UCSD-AML1 (cell line): Measurements from ENCODE around the gene ATP8A1.
A peak's percentile ranks its signal among the peaks of the same experiment; 100 is the strongest.
"Not testable (repeated sequence)": the region's sequence is repeated elsewhere in the genome, so short reads cannot be mapped to it uniquely, and the experiment has no call there.

Source experiments
- DNase-seq: peaks from one replicate; lab custom pipeline; 2025; ENCODE audit not compliant: unreplicated experiment; lab: John Stamatoyannopoulos, UW

Gene ATP8A1

DNA sequence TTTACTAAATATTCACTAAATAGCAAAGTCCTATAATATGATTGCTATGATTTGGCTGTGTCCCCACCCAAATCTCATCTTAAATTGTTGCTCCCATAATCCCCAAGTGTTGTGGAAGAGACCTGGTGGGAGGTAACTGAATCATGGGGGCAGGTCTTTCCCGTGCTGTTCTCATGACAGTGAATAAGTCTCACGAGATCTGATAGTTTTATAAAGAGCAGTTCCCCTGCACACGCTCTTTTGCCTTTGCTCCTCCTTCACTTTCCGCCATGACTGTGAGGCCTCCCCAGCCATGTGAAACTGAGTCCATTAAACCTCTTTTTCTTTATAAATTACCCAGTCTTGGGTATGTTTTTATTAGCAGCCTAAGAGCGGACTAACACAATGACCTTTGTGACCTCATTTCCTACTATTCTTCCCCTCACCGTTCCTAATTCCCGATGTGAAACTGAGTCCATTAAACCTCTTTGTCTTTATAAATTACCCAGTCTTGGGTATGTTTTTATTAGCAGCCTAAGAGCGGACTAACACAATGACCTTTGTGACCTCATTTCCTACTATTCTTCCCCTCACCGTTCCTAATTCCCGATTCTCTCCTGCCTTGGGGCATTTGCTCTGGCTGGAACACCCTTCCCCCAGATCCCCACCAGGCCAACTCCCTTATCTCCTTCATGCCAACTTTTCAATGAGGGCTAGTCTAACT, 4.2 kb downstream of the ATP8A1 start:
- not testable (repeated sequence) for DNase-seq

- DNase-seq, result no peak
Measured at GRCh38 chr4:42649870-42650269, 7.0 kb downstream of the ATP8A1 start.

DNA sequence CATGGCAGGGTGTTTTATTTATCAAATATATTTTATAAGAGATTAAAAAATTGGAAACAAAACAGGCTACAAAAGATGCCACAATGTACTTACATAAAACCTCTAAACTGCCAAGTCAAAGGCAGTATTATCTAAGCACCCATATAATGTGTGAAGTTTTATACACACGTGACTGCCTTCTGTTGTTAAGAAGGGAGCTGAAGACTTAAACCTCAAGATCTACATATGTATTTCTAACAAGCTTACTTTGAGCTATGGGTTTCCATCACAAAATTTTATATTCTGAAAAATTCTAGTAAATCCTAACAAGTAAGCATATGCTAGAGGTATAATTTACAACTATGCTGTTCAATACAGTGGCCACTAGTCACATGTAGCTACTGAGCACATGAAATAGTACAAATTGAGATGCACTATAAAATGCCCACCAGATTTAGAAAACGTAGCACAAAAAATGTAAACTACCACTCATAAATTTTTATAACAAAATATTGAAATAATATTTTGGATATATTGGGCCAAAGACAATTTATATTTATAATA, 9.8 kb downstream of the ATP8A1 start:
- no peak for DNase-seq

GRCh38 chr4:42646013-42646784, 10.7 kb downstream of the ATP8A1 start:
- DNase-seq, result no peak

- DNase-seq, result no peak
Measured at GRCh38 chr4:42644897-42645296, 12.0 kb downstream of the ATP8A1 start.

GRCh38 chr4:42643685-42644084, 13.2 kb downstream of the ATP8A1 start:
- no peak for DNase-seq

DNA sequence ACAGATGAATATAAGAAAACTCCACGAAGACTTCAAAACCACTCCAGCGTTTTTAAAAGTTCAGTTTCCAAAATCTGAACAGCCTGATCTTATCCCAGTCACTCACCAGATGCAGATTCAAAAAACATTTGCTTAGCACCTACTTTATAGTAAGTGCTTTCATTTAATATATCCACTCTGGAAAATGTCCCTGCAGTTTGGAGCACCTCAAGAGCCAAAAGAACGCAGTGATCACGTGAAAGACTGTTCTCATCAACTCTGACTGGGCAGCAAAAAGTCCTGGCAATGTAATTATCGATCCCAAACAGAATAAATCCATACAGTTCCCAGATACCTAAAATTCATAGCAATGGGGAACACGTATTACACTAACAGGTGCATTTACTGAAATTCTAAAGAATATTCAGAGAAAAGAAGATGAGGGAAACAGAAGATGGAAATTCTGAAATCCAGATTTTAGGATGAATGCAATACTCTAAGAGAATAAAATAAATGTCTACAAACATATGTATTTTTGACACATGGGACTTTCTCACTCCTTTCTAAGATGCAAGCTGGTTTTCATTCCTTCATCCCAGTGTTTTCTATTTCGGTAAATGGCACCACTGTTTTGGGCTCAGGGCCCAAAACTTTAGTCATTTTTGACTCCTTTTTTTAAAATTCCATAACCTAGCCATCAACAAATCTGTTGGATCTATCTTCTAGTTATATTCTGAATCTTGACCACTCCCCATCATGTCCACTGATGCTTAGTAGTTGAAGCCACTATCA, 13.9 kb downstream of the ATP8A1 start:
- DNase-seq, result no peak

- no peak for DNase-seq
Measured at GRCh38 chr4:42642101-42642797, 14.7 kb downstream of the ATP8A1 start.

GRCh38 chr4:42641656-42642055, 15.2 kb downstream of the ATP8A1 start:
- DNase-seq, result no peak

- DNase-seq, result no peak
Measured at GRCh38 chr4:42641161-42641560, 15.7 kb downstream of the ATP8A1 start.

DNA sequence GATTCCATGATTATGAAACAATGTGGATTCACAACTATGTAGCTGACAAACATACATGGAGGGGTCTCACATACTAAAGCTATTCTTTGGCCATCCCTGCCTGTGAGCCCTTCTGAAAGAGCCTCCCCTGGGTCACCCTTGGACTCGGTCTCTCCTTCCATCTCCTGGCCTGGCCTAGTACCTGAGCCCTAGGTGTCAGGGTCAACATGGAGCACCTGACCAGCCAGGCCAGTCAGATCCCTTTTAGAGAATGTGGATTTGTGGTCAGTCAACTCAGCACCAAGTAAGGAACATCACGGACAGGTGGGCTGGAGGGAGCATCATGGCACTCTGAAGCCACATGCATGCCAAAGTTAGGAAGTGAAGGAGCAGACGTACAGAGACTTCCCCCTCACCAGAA, 16.3 kb downstream of the ATP8A1 start:
- DNase-seq, result no peak

- peak; percentile 10 for DNase-seq
Measured at GRCh38 chr4:42638993-42639392, 17.9 kb downstream of the ATP8A1 start.

DNA sequence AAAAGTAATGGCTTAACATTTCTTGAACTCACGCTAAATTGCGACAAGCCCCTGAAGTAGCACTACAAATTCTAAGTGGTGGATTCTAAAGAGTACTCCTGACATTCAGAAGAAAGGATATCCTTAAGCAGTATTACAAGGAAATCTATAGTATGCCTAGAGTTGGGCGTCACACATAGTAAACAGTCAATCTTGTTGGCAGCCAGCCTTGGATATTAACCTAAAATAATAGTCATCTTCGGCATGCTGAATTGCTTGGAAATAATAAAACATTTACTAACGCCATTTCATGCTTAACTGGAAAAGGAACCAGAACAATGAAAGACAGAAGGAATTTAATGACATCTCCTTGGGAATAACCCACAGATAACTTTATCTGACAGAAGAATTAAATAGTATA, 18.6 kb downstream of the ATP8A1 start:
- DNase-seq, result no peak

- no peak for DNase-seq
Measured at GRCh38 chr4:42637867-42638266, 19.0 kb downstream of the ATP8A1 start.

DNA sequence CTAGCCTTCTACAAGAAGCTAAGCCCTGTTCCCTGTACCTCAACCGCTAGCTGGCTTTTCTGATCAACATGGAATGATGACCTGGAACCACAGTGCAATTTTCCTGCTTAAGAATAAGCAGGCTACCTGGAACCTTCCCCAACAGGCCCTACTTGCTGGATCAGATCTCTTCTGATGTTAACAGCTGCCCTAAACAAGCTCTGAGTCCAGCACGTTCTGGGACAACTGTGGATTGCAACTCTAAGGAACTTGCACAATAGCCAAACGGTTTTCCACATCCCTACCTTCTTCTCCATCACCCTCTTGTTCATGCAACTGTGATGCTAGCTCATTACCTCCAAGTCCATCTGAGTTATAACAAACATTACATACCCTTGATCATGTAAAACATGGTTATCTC, 19.8 kb downstream of the ATP8A1 start:
- DNase-seq, result no peak

DNA sequence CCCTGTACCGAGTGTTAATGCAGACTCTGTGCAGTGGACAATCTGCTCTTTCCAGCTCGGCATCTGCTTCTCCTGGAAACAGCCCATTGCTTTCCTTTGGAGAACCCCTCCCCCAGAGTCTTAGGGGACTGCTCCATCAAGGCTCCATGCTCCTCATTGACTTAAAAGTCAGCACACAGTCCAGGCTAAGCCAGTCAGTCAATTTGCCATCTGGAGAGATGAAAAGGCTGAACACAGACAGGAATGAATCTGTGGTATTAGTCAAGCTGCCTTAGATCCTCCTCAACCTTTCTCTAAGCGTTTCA, 20.3 kb downstream of the ATP8A1 start:
- no peak for DNase-seq

GRCh38 chr4:42633605-42634388, 23.1 kb downstream of the ATP8A1 start:
- no peak for DNase-seq

DNA sequence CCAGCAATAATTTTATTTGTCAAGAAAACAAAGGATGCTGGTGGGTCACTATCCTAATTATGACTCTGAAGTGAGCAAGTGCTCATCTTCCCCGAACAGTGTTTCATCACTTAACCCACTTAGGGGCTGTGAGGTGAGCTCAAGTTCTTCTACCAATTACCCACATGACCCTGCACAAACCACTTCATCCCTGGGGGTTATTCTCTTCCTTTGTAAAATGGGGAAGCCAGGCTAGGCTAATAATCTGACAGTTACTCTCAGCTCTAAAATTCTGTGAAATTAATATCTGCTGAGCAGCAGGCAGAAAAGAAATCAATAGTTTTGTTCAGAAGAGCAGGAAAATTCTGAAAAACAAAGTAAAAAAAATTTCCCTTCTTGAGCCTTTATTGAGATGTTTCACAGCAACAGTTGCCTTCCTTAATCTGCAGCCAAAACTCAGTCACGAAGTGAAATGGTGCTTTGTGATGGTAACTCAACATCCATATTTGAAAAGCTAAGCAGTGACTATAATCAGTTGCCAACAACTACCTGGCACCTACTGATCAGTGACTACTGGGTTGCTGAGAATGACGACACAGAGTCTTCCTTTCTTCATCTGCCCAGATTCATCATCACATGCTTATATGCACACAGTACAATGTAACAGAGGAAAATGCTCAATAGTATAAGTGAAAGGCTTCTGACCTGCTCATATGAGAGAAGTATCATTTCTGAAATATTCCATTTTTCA, 24.1 kb downstream of the ATP8A1 start:
- DNase-seq, result no peak

DNA sequence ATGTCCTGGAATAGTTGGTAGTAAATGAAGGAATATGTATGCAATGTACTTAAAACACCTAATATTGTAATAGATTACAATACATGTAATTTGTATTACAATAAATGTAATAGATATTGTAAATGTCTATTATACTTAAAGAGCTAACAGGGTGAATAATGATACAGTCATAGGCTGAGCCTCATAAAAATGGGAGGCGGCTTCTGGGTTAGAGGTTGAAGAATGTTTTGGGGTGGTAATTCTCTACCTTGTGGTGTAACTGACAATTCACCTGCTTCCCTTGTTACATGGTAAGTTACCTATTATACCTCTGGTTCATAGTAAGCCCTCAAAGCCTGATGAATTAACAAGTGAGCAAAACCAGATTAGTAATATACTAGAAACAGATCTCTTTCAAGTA, 26.0 kb downstream of the ATP8A1 start:
- no peak for DNase-seq

GRCh38 chr4:42628740-42629139, 28.2 kb downstream of the ATP8A1 start:
- DNase-seq, result no peak
